ENCODE measurements around the gene ACKR3. TPM values are rescaled to one million over a fixed set of nuclear protein-coding genes. Genes with fewer than 3 reads are reported as not detected.

The ACKR3 gene
- total and polyA plus RNA-seq, 9 donors = 4.6 to 22.7 (median 7.9) TPM

DNA sequence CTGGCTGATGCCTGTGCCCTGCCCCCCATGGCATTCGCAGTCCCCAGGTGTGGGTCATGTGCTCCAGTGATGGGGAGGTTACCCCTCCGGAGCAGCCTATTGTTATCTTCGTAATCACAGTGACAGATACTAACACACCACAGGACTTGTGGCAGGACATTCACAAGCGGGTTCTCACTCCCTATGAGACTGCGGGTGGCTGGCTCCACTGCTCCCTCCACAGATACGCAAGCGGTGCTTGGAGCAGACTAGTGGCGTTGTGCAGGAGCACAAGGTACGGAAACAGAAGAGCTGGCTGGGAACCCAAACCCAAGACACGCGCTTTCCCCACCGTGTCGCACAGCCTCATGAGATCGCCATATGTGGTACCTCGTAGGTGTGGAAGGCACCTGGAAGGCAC, 52.2 kb downstream of the ACKR3 start:
- no peak for TF ChIP-seq POLR2A (IDR thresholded peaks at IDR 0.05)
- no peak for TF ChIP-seq EP300 (IDR thresholded peaks at IDR 0.05)
- no peak for TF ChIP-seq CTCF (IDR thresholded peaks at IDR 0.05)
- no peak for DNase-seq
- Histone ChIP-seq H3K4me1 (ENCODE audit: insufficient read depth) (no peaks in the 10 kb centered on the region), H3K9me3 (no peaks in the 10 kb centered on the region), H3K27ac (no peak overlapping the region), H3K36me3 (no peaks in the 10 kb centered on the region), H3K4me3 (no peak overlapping the region), H3K27me3 (no peaks in the 10 kb centered on the region)
- intact Hi-C loops (cut with DNase I) = no loop called here
- 91 to 95% (median 92%) methylated on average over 15 of the region's 15 CpGs for WGBS, 3 donors

DNA sequence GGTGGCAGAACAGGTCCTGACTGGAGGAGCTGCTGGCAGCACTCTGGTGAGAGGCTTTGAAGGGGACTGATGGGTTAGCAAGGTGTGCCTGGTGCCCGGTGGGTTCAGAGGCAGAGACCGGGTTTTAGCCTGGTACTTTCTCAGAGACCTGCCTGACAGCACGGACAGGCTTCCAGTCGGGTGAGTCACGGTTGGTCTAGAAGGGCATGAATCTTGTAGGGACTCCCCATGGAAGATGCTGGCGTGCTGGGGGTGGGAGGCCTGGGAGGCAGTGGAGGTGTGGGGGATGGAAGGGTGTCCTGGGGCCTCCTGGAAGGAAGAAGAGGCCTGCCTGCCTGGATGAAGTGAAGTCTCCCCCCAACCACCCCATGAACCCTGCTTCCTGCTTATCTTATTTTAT, 52.6 kb downstream of the ACKR3 start:
- H3K4me3 ChIP-seq = no peak overlapping the region
- no peak for DNase-seq
- H3K27ac ChIP-seq = no peak overlapping the region
- no peaks in the 10 kb centered on the region for H3K27me3 ChIP-seq
- no peaks in the 10 kb centered on the region for H3K4me1 ChIP-seq (ENCODE audit: insufficient read depth)
- intact Hi-C loops (cut with DNase I) = no loop called here
- 92 to 97% (median 92%) methylated on average over 6 of the region's 6 CpGs for WGBS, 3 donors
- no peaks in the 10 kb centered on the region for H3K36me3 ChIP-seq
- no peaks in the 10 kb centered on the region for H3K9me3 ChIP-seq
- no peak for TF ChIP-seq EP300 (IDR thresholded peaks at IDR 0.05)
- no peak for TF ChIP-seq CTCF (IDR thresholded peaks at IDR 0.05)
- no peak for TF ChIP-seq POLR2A (IDR thresholded peaks at IDR 0.05)

- no peaks in the 10 kb centered on the region for H3K27me3 ChIP-seq
- no peak for TF ChIP-seq EP300 (IDR thresholded peaks at IDR 0.05)
- no peak for TF ChIP-seq CTCF (IDR thresholded peaks at IDR 0.05)
- no peak for TF ChIP-seq POLR2A (IDR thresholded peaks at IDR 0.05)
- no peaks in the 10 kb centered on the region for H3K36me3 ChIP-seq
- H3K4me1 ChIP-seq (ENCODE audit: insufficient read depth) = no peaks in the 10 kb centered on the region
- no peak for DNase-seq
- H3K9me3 ChIP-seq = no peaks in the 10 kb centered on the region
- 81 to 84% (median 81%) methylated on average over 9 of the region's 9 CpGs for WGBS, 3 donors
- no peak overlapping the region for H3K4me3 ChIP-seq
- H3K27ac ChIP-seq = no peak overlapping the region
- intact Hi-C loops (cut with DNase I) = no loop called here
Measured at GRCh38 chr2:236622660-236623059, 53.0 kb downstream of the ACKR3 start.

- Histone ChIP-seq H3K4me3 (no peak overlapping the region), H3K4me1 (ENCODE audit: insufficient read depth) (no peaks in the 10 kb centered on the region), H3K9me3 (no peaks in the 10 kb centered on the region), H3K36me3 (no peaks in the 10 kb centered on the region), H3K27ac (no peak overlapping the region), H3K27me3 (no peaks in the 10 kb centered on the region)
- no peak for TF ChIP-seq EP300 (IDR thresholded peaks at IDR 0.05)
- no peak for TF ChIP-seq POLR2A (IDR thresholded peaks at IDR 0.05)
- TF ChIP-seq CTCF (IDR thresholded peaks at IDR 0.05) = no peak
- 89 to 92% (median 91%) methylated on average over 10 of the region's 10 CpGs for WGBS, 3 donors
- intact Hi-C loops (cut with DNase I) = no loop called here
- DNase-seq = no peak
Measured at GRCh38 chr2:236623816-236624215, 54.2 kb downstream of the ACKR3 start.

All from ovary (tissue), 9 donors.